Left ventricle myocardium inferior (tissue), 1 donor: ENCODE data around the gene GAB2. TPM values are rescaled to one million over a fixed set of nuclear protein-coding genes. Genes with fewer than 3 reads are reported as not detected.
A peak's percentile ranks its signal among the peaks of the same experiment; 100 is the strongest.
"Not testable (repeated sequence)": the region's sequence is repeated elsewhere in the genome, so short reads cannot be mapped to it uniquely, and the experiment has no call there.

Experiments
- DNase-seq: peaks from one replicate; pipeline ENCODE4 v3.0.0-alpha.2; 2020
- H3K27ac ChIP-seq: fragments of 200-600 bp; replicated peaks from 2 replicates; pipeline ENCODE4 v1.8.0; 2021
- H3K27me3 ChIP-seq: fragments of 200-600 bp; 2 replicates; pipeline ENCODE4 v1.8.0; 2021; ENCODE audit warnings: low read depth
- H3K36me3 ChIP-seq: fragments of 200-600 bp; 2 replicates; pipeline ENCODE4 v1.8.0; 2021
- H3K4me1 ChIP-seq: fragments of 200-600 bp; 2 replicates; pipeline ENCODE4 v1.8.0; 2021
- H3K4me3 ChIP-seq: fragments of 200-600 bp; 2 replicates; pipeline ENCODE4 v1.8.0; 2021; ENCODE audit warnings: mild to moderate bottlenecking, moderate library complexity
- H3K9me3 ChIP-seq: fragments of 200-600 bp; replicated peaks from 2 replicates; pipeline ENCODE4 v1.8.0; 2021
- intact Hi-C: fragments of 100-400 bp; cut with micrococcal nuclease; formaldehyde crosslinking; loops from one replicate; pipeline ENCODE4 v1.11.0; 2022
- total RNA-seq: library from RNA; stranded (reverse); fragmentation: NEBNext Ultra II Directional; extraction: Animal tissue kit (Norgen Biotek cat#: 25700); gene quantifications from one replicate; pipeline ENCODE4 v1.2.1, GENCODE V29; 2021
- TF ChIP-seq, protein P1 (sequence below): fragments of 200-600 bp; IDR thresholded peaks from 2 replicates; pipeline ENCODE4 v1.8.0; 2021; ENCODE audit warnings: antibody characterized with exemption, mild to moderate bottlenecking, borderline replicate concordance
- donor health status: DM: no; HTN: yes; CAD: no; lungs with severe emphysema.

GAB2 gene
- total RNA-seq, 1 donor from 2014 or later = 27.4 TPM

DNA sequence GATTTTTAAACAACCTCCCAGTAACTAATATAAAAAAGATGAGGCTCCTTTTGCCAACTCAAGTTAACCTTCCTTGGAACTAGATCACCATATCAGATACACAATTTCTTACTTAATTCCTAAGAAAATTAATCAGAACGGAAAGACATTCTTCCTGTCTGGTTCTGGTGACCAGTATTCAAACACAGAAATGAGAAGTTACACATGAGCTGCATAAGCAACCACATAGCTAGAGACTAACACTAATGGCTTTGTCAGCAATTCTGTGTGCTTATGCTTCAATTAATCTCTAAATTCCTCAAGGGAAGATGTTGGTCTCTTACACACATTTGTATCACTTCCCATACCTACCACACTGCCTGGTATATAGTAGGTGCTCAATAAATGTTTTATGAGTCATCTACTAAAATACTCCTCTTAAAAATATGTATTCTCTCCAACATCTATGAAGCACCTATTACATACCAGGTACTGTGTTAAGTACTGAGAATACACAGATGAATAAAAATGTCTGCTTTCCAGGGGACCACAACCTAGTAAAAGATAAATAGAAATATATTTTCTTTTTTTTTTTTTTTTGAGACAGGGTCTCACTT, 54.5 kb downstream of the GAB2 start:
- no peaks in the 10 kb centered on the region for H3K9me3 ChIP-seq
- H3K4me3 ChIP-seq = no peak overlapping the region
- no peak for DNase-seq
- TF ChIP-seq, protein P1, sequence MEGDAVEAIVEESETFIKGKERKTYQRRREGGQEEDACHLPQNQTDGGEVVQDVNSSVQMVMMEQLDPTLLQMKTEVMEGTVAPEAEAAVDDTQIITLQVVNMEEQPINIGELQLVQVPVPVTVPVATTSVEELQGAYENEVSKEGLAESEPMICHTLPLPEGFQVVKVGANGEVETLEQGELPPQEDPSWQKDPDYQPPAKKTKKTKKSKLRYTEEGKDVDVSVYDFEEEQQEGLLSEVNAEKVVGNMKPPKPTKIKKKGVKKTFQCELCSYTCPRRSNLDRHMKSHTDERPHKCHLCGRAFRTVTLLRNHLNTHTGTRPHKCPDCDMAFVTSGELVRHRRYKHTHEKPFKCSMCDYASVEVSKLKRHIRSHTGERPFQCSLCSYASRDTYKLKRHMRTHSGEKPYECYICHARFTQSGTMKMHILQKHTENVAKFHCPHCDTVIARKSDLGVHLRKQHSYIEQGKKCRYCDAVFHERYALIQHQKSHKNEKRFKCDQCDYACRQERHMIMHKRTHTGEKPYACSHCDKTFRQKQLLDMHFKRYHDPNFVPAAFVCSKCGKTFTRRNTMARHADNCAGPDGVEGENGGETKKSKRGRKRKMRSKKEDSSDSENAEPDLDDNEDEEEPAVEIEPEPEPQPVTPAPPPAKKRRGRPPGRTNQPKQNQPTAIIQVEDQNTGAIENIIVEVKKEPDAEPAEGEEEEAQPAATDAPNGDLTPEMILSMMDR = no peak
- H3K36me3 ChIP-seq = no peaks in the 10 kb centered on the region
- intact Hi-C loops = no loop called here
- peaks cover 26% of the 10 kb centered on the region for H3K4me1 ChIP-seq
- no peak overlapping the region for H3K27ac ChIP-seq
- H3K27me3 ChIP-seq = no peaks in the 10 kb centered on the region

DNA sequence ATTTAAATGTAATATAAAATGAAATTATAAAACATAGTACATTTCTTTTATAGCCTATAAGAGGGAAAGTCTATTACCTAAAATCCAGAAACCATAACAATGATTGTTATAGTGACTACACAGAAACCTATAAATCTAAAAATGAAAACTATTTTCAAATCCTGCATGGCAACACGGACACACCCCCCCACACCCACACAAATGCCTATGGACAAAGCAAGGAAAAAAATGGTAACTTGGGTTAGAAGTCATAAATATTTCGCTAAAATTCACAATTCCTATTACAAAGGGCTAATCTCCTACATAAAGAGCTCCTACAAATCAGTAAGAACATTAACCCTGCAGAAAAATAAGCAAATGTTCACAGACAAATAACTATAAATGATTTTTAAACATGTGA, 56.4 kb downstream of the GAB2 start:
- intact Hi-C loops = no loop called here
- no peaks in the 10 kb centered on the region for H3K9me3 ChIP-seq
- peaks cover 26% of the 10 kb centered on the region for H3K4me1 ChIP-seq
- no peaks in the 10 kb centered on the region for H3K36me3 ChIP-seq
- H3K27me3 ChIP-seq = no peaks in the 10 kb centered on the region
- TF ChIP-seq, protein P1 = no peak
- no peak overlapping the region for H3K4me3 ChIP-seq
- no peak for DNase-seq
- no peak overlapping the region for H3K27ac ChIP-seq

DNA sequence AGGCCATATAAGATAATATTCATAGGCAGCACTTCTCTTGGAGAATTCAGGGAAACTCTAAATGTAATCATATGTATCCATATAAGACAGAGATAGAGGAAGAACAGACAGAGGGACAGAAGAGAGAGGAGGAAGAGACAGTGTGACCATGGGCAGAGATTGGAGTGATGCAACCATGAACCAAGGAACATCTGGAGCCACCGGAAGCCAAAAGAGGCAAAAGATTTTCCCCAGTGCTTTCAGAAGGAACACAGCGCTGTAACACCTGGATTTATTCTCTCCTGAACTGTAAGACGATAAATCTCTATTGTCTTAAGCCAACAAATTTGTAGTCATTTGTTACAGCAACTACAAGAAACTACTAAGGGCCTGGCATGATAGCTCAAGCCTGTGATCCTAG, 57.7 kb downstream of the GAB2 start:
- H3K4me3 ChIP-seq = no peak overlapping the region
- H3K9me3 ChIP-seq = no peaks in the 10 kb centered on the region
- H3K4me1 ChIP-seq = peaks cover 20% of the 10 kb centered on the region
- H3K27ac ChIP-seq = peak overlapping the region; percentile 2
- no peaks in the 10 kb centered on the region for H3K36me3 ChIP-seq
- intact Hi-C loops = no loop called here
- H3K27me3 ChIP-seq = no peaks in the 10 kb centered on the region
- no peak for DNase-seq
- TF ChIP-seq, protein P1 = no peak

DNA sequence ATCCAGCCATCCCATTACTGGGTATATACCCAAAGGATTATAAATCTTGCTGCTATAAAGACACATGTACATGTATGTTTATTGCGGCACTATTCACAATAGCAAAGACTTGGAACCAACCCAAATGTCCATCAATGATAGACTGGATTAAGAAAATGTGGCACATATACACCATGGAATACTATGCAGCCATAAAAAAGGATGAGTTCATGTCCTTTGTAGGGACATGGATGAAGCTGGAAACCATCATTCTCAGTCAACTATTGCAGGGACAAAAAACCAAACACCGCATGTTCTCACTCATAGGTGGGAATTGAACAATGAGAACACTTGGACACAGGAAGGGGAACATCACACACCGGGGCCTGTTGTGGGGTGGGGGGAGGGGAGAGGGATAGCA, 59.7 kb downstream of the GAB2 start:
- H3K9me3 ChIP-seq, H3K36me3 ChIP-seq, DNase-seq, intact Hi-C loops, H3K27ac ChIP-seq, H3K4me3 ChIP-seq, H3K27me3 ChIP-seq: not testable (repeated sequence)
- peaks cover 32% of the 10 kb centered on the region for H3K4me1 ChIP-seq

DNA sequence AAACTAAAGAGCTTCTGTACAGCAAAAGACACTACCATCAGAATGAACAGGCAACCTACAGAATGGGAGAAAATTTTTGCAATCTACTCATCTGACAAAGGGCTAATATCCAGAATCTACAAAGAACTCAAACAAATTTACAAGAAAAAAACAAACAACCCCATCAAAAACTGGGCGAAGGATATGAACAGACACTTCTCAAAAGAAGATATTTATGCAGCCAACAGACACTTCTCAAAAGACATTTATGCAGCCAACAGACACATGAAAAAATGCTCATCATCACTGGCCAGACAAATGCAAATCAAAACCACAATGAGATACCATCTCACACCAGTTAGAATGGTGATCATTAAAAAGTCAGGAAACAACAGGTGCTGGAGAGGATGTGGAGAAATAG, 60.2 kb downstream of the GAB2 start:
- H3K27ac ChIP-seq, H3K4me3 ChIP-seq, H3K36me3 ChIP-seq, H3K27me3 ChIP-seq, H3K9me3 ChIP-seq, DNase-seq, intact Hi-C loops: not testable (repeated sequence)
- H3K4me1 ChIP-seq = peaks cover 37% of the 10 kb centered on the region

DNA sequence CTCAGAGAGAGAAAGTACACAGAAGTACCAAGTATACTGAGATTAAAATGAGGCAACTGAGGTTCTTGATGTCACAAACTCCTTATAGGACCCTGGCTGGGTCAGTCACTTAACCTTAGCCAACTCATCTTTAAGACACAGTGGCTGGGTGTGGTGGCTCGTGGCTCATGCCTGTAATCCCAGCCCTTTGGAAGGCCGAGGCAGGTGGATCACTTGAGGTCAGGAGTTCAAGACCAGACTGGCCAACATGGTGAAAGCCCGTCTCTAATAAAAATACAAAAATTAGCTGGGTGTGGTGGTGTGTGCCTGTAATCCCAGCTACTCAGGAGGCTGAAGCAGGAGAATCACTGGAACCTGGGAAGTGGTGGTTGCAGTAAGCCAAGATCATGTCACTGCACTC, 61.9 kb downstream of the GAB2 start:
- H3K27me3 ChIP-seq, intact Hi-C loops, H3K27ac ChIP-seq, H3K4me3 ChIP-seq, DNase-seq, H3K36me3 ChIP-seq, H3K9me3 ChIP-seq: not testable (repeated sequence)
- peaks cover 52% of the 10 kb centered on the region for H3K4me1 ChIP-seq

DNA sequence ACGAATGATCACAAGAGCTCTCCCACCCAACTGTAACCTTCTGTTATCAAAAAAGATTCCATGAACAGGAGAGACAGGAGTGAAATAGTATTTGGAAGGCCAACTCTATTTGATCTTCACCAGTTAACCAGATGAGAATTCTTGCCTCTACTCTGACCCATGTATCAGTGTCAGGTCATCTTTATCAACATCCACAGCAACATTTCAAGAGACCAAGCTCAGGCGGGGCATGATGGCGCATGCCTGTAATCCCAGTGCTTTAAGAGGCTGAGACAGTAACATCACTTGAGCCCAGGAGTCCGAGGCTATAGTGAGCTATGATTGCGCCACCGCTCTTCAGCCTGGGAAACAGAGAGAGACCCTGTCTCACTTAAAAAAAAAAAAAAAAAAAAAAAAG, 62.3 kb downstream of the GAB2 start:
- DNase-seq = no peak
- H3K36me3 ChIP-seq = no peaks in the 10 kb centered on the region
- H3K4me1 ChIP-seq = peaks cover 52% of the 10 kb centered on the region
- intact Hi-C loops = no loop called here
- TF ChIP-seq, protein P1 = no peak
- H3K4me3 ChIP-seq = no peak overlapping the region
- H3K27ac ChIP-seq = no peak overlapping the region
- no peaks in the 10 kb centered on the region for H3K27me3 ChIP-seq
- H3K9me3 ChIP-seq = no peaks in the 10 kb centered on the region
